HL-60 (cell line): ENCODE results near the gene MDGA2.

ENCODE experiments used
- POLR2AphosphoS5 ChIP-seq: IDR thresholded peaks from 2 replicates; pipeline ENCODE4 v1.6.1; 2012; ENCODE audit warnings: low read depth
- TF ChIP-seq, protein P1 (sequence below): IDR thresholded peaks from one replicate; pipeline ENCODE4 v1.5.1; 2011; ENCODE audit warnings: low read length, control low read depth, inconsistent platforms; ENCODE audit not compliant: insufficient read depth
- TF ChIP-seq, protein P2 (sequence below): IDR thresholded peaks from 2 replicates; pipeline ENCODE4 v1.6.1; 2012; ENCODE audit warnings: low read depth; ENCODE audit not compliant: insufficient replicate concordance

DNA sequence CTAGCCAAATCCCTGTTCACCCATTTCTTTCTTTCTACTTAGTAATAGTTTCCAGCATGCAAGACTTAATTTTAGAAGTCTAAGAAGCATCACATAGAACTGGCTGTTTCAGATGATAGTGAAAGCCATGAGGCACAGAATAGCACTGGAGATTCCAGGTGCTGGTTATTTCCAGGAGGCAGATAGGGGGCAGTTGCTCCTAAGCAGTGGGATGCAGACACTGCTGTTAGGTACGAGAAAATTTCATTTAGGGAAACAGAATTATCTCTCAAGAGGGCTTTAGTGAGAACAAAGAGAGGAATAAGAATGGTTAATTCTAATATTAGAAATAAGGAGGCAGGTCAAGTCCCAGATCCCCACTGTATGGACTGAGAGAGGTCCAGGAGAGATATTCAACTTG is 3.6 kb upstream of the MDGA2 start:
- TF ChIP-seq, protein P1, sequence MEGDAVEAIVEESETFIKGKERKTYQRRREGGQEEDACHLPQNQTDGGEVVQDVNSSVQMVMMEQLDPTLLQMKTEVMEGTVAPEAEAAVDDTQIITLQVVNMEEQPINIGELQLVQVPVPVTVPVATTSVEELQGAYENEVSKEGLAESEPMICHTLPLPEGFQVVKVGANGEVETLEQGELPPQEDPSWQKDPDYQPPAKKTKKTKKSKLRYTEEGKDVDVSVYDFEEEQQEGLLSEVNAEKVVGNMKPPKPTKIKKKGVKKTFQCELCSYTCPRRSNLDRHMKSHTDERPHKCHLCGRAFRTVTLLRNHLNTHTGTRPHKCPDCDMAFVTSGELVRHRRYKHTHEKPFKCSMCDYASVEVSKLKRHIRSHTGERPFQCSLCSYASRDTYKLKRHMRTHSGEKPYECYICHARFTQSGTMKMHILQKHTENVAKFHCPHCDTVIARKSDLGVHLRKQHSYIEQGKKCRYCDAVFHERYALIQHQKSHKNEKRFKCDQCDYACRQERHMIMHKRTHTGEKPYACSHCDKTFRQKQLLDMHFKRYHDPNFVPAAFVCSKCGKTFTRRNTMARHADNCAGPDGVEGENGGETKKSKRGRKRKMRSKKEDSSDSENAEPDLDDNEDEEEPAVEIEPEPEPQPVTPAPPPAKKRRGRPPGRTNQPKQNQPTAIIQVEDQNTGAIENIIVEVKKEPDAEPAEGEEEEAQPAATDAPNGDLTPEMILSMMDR, result no peak
- TF ChIP-seq, protein P2, sequence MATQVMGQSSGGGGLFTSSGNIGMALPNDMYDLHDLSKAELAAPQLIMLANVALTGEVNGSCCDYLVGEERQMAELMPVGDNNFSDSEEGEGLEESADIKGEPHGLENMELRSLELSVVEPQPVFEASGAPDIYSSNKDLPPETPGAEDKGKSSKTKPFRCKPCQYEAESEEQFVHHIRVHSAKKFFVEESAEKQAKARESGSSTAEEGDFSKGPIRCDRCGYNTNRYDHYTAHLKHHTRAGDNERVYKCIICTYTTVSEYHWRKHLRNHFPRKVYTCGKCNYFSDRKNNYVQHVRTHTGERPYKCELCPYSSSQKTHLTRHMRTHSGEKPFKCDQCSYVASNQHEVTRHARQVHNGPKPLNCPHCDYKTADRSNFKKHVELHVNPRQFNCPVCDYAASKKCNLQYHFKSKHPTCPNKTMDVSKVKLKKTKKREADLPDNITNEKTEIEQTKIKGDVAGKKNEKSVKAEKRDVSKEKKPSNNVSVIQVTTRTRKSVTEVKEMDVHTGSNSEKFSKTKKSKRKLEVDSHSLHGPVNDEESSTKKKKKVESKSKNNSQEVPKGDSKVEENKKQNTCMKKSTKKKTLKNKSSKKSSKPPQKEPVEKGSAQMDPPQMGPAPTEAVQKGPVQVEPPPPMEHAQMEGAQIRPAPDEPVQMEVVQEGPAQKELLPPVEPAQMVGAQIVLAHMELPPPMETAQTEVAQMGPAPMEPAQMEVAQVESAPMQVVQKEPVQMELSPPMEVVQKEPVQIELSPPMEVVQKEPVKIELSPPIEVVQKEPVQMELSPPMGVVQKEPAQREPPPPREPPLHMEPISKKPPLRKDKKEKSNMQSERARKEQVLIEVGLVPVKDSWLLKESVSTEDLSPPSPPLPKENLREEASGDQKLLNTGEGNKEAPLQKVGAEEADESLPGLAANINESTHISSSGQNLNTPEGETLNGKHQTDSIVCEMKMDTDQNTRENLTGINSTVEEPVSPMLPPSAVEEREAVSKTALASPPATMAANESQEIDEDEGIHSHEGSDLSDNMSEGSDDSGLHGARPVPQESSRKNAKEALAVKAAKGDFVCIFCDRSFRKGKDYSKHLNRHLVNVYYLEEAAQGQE, result no peak
- TF ChIP-seq POLR2AphosphoS5, result no peak
